NCI-H2227 treated with DMSO at 0.1 percent for 48 hours (cell line): ENCODE results near the gene FOXD1.

ENCODE experiments used
- DNase-seq: peaks from one replicate; lab custom pipeline; 2025; lab: John Stamatoyannopoulos, UW

FOXD1 gene

GRCh38 chr5:73440262-73440661, 8.3 kb downstream of the FOXD1 start:
- DNase-seq, result no peak

- DNase-seq, result no peak
These were observed 9.7 kb downstream of the FOXD1 start for GRCh38 chr5:73438645-73439470.

- DNase-seq, result no peak
These were observed 10.6 kb downstream of the FOXD1 start for GRCh38 chr5:73437777-73438644.

- DNase-seq, result peak; percentile 32
These were observed 11.3 kb downstream of the FOXD1 start for GRCh38 chr5:73437101-73437776.

- no peak for DNase-seq
These were observed 12.0 kb downstream of the FOXD1 start for GRCh38 chr5:73436535-73437100.

- no peak for DNase-seq
These were observed 12.6 kb downstream of the FOXD1 start for GRCh38 chr5:73435759-73436534.

GRCh38 chr5:73434907-73435306, 13.7 kb downstream of the FOXD1 start:
- DNase-seq, result no peak

GRCh38 chr5:73434461-73434860, 14.1 kb downstream of the FOXD1 start:
- DNase-seq, result no peak

GRCh38 chr5:73433982-73434342, 14.6 kb downstream of the FOXD1 start:
- DNase-seq, result no peak

GRCh38 chr5:73433272-73433981, 15.2 kb downstream of the FOXD1 start:
- DNase-seq, result no peak

GRCh38 chr5:73431204-73431851, 17.2 kb downstream of the FOXD1 start:
- no peak for DNase-seq

GRCh38 chr5:73426034-73426433, 22.5 kb downstream of the FOXD1 start:
- no peak for DNase-seq

GRCh38 chr5:73424556-73424977, 24.0 kb downstream of the FOXD1 start:
- no peak for DNase-seq

- no peak for DNase-seq
These were observed 26.4 kb downstream of the FOXD1 start for GRCh38 chr5:73422164-73422563.

GRCh38 chr5:73420666-73421065, 27.9 kb downstream of the FOXD1 start:
- DNase-seq, result no peak

GRCh38 chr5:73419465-73420390, 28.8 kb downstream of the FOXD1 start:
- no peak for DNase-seq

- DNase-seq, result no peak
These were observed 29.5 kb downstream of the FOXD1 start for GRCh38 chr5:73419117-73419464.

GRCh38 chr5:73418244-73418691, 30.3 kb downstream of the FOXD1 start:
- DNase-seq, result no peak
